Measurements from ENCODE around the gene CENPW.

The CENPW gene

DNA sequence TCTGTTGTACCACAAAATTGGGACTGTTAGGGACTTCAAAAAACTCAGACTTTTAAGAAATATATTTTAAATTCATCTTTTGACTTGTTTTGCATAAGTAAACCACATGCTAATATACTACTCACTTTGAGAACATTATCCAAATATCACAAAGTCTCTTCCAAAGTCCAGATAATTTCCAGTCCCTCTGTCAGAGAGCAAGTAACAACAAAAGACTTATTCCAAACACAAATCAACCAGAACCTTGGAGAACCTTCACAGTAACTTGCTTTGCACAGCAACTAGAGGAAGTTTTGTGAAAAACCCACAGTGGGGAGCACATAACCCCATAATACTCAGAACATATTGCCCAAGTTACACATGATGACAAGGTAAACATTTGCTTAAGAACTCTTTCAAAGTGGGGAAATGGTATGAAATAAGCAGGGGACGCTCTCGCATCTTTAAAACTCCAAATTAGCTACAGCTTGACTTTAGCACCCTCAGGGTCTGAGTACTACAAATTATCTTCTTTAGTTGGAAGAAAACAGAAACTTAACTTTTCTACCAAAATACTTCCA is 37.8 kb downstream of the CENPW start:
- no peak overlapping the region for H3K4me3 ChIP-seq (ENCODE audit: control insufficient read depth, low read depth, low read length)
- TF ChIP-seq, protein P1, sequence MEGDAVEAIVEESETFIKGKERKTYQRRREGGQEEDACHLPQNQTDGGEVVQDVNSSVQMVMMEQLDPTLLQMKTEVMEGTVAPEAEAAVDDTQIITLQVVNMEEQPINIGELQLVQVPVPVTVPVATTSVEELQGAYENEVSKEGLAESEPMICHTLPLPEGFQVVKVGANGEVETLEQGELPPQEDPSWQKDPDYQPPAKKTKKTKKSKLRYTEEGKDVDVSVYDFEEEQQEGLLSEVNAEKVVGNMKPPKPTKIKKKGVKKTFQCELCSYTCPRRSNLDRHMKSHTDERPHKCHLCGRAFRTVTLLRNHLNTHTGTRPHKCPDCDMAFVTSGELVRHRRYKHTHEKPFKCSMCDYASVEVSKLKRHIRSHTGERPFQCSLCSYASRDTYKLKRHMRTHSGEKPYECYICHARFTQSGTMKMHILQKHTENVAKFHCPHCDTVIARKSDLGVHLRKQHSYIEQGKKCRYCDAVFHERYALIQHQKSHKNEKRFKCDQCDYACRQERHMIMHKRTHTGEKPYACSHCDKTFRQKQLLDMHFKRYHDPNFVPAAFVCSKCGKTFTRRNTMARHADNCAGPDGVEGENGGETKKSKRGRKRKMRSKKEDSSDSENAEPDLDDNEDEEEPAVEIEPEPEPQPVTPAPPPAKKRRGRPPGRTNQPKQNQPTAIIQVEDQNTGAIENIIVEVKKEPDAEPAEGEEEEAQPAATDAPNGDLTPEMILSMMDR (conservative IDR thresholded peaks at IDR 0.05; ENCODE audit: control insufficient read depth, insufficient read depth, low read depth, low read length): no peak
- DNase-seq (ENCODE audit: low read depth): no peak

DNA sequence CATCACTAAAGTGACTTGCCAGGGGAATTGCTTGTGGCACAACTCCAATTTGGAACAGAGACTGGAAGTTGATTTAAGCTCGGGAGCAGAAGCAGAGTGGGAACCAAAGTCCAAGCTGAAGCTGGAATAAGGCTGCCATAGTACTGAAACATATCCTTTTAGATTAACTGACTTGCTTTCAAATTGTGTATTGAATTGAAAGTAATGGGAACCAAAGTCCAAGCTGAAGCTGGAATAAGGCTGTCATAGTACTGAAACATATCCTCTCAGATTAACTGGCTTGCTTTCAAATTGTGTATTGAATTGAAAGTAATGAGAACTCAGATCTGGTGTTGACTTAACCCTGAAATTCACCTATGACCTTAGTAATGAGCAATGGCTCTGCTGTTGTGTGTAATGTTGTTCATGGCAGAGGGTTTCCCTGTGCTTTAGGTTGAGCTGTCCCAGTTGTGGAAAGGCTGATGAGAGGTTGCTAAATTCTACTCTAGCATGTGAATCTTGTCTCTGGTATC is 40.2 kb downstream of the CENPW start:
- H3K4me3 ChIP-seq (ENCODE audit: control insufficient read depth, low read depth, low read length): no peak overlapping the region
- TF ChIP-seq, protein P1 (conservative IDR thresholded peaks at IDR 0.05; ENCODE audit: control insufficient read depth, insufficient read depth, low read depth, low read length): no peak
- no peak for DNase-seq (ENCODE audit: low read depth)

DNA sequence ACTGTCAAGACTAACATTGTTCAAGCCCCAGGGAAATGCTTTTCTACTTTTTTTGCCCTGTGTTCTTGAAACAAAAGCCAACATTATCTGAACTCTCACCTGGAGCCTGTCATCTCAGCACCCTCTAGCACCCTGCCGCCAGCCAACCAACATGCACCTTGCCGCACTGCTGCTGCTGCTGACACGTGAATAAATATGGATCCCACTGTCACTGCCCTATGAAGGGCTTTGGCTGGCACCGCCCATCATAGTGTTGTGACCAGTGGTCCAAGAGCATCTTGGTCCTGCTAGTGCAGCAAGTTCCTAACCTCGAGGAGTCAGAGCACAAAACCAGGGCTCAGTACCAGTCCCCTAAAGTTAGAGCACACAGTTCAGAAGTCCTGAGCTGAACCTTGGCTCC is 41.6 kb downstream of the CENPW start:
- TF ChIP-seq, protein P1 (conservative IDR thresholded peaks at IDR 0.05; ENCODE audit: control insufficient read depth, insufficient read depth, low read depth, low read length): no peak
- no peak overlapping the region for H3K4me3 ChIP-seq (ENCODE audit: control insufficient read depth, low read depth, low read length)
- no peak for DNase-seq (ENCODE audit: low read depth)

DNA sequence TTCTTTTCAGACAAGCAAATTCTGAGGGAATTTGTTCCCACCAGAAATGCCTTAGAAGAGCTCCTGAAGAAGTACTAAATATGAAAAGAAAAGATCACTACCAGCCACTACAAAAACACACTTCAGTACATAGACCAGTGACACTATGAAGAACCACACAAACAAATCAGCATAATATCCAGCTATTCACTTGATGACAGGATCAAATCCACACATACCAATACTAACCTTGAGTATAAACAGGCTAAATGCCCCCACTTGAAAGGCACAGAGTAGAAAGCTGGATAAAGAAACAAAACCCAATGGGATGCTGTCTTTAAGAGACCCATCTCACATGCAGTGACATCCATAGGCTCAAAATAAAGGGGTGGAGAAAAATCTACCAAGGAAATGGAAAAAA is 43.3 kb downstream of the CENPW start:
- no peak overlapping the region for H3K4me3 ChIP-seq (ENCODE audit: control insufficient read depth, low read depth, low read length)
- TF ChIP-seq, protein P1 (conservative IDR thresholded peaks at IDR 0.05; ENCODE audit: control insufficient read depth, insufficient read depth, low read depth, low read length): no peak
- no peak for DNase-seq (ENCODE audit: low read depth)

DNA sequence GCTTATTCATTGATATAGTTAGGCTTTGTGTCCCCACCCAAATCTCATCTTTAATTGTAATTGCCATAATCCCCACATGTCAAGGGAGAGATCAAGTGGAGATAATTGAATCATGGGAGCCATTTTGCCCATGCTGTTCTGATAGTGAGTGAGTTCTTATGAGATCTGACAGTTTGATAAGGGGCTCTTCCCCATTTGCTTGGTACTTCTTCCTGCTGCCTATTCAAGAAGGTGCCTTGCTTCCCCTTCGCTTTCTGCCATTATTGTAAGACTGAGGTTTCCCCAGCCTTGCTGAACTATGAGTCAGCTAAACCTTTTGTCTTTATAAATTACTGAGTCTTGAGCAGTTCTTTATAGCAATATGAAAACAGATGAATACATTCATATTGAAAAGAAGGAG is 45.6 kb downstream of the CENPW start:
- no peak for DNase-seq (ENCODE audit: low read depth)
- TF ChIP-seq, protein P1 (conservative IDR thresholded peaks at IDR 0.05; ENCODE audit: control insufficient read depth, insufficient read depth, low read depth, low read length): no peak
- no peak overlapping the region for H3K4me3 ChIP-seq (ENCODE audit: control insufficient read depth, low read depth, low read length)

DNA sequence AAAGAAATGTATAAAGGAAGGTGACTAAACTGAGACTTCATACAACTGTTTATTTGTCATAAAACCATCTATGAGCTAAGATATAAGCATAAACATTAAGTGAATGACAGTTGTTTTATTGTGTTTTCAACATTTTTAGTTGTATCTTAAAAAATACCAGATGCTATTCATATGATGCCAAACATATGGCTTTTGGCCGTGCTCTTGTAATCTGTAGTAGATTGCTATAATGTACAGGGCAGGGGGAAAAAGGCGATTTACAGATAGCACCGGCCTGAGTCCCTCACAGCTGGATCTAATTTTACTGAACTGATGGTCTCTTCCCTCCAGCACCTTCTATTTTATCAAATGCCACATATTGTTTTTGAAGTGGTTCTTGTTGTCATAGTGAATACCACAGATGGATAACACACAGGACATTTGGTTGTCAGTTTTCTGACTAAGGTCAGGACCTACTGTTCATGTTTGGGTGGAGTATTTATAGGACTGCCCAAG is 48.2 kb downstream of the CENPW start:
- peak; percentile 26 for DNase-seq (ENCODE audit: low read depth)
- TF ChIP-seq, protein P1 (conservative IDR thresholded peaks at IDR 0.05; ENCODE audit: control insufficient read depth, insufficient read depth, low read depth, low read length): no peak

More for the DNA sequence above, 48.2 kb downstream of the CENPW start:
- no peak overlapping the region for H3K4me3 ChIP-seq (ENCODE audit: control insufficient read depth, low read depth, low read length)

Data from fibroblast of mammary gland (primary cell).